SK-N-SH (cell line): Measurements from ENCODE around the gene DMD. TPM values are rescaled to one million over a fixed set of nuclear protein-coding genes. Genes with fewer than 3 reads are reported as not detected.

ENCODE experiments used
- CTCF ChIA-PET: fragments of 300-600, 350-600 bp; formaldehyde crosslinking; extraction: SDS; loops from one replicate; lab custom pipeline; 2021; lab: Yijun Ruan, JAX
- POLR2A ChIA-PET: fragments of 350-600 bp; sonication (Branson Sonifier 250); formaldehyde crosslinking; extraction: SDS; loops from one replicate; lab custom pipeline; 2020; ENCODE audit warnings: antibody characterized with exemption, inconsistent platforms; lab: Yijun Ruan, JAX
- DNase-seq: peaks from one replicate; pipeline ENCODE4 v3.0.0; 2012
- H2AFZ ChIP-seq: fragments of 200-600 bp; sonication (generic); 2 replicates; pipeline ENCODE4 v1.8.1; 2016; ENCODE audit warnings: antibody characterized with exemption, mild to moderate bottlenecking, low read depth
- H3F3A ChIP-seq: fragments of 200-600 bp; sonication (generic); replicated peaks from 2 replicates; pipeline ENCODE3; 2016; ENCODE audit warnings: antibody characterized with exemption, mild to moderate bottlenecking; ENCODE audit not compliant: insufficient read depth
- H3K27ac ChIP-seq, 2 experiments: fragments of 200-500 bp in 1 of 2; fragments of 200-600 bp in 1 of 2; sonication (Bioruptor generic) in 1 of 2; sonication (generic), shearing (Covaris generic) in 1 of 2; 2 replicates each; pipeline versions ENCODE4 v1.5.1 to v1.6.1; 2014 to 2016; ENCODE audit warnings: low read depth in 2 of 2, inconsistent platforms in 1 of 2, low read length in 1 of 2, mild to moderate bottlenecking in 1 of 2, mixed read lengths in 1 of 2
- H3K27me3 ChIP-seq: fragments of 200-600 bp; sonication (generic), shearing (Covaris generic); 2 replicates; pipeline ENCODE4 v1.6.1; 2016; ENCODE audit warnings: mixed run types; ENCODE audit not compliant: insufficient read depth
- H3K36me3 ChIP-seq, 2 experiments: fragments of 200-500 bp in 1 of 2; fragments of 200-600 bp in 1 of 2; sonication (Bioruptor generic) in 1 of 2; sonication (generic) in 1 of 2; replicated peaks in 1 of 2; 2 replicates each; pipeline versions ENCODE3 to v1.5.1; 2014 to 2016; ENCODE audit warnings: low read length in 1 of 2, mild to moderate bottlenecking in 1 of 2; ENCODE audit not compliant: insufficient read depth in 2 of 2, control insufficient read depth in 1 of 2
- H3K4me1 ChIP-seq, 2 experiments: fragments of 200-500 bp in 1 of 2; fragments of 200-600 bp in 1 of 2; sonication (Bioruptor generic) in 1 of 2; sonication (generic), shearing (Covaris generic) in 1 of 2; 2 replicates each; pipeline versions ENCODE4 v1.5.1 to v1.6.1; 2014 to 2016; ENCODE audit warnings: low read depth in 1 of 2, low read length in 1 of 2, mixed run types in 1 of 2; ENCODE audit not compliant: insufficient read depth in 2 of 2, control insufficient read depth in 1 of 2
- H3K4me2 ChIP-seq: fragments of 200-600 bp; sonication (generic), shearing (Covaris generic); 2 replicates; pipeline ENCODE4 v1.6.1; 2017; ENCODE audit warnings: mixed run types
- H3K4me3 ChIP-seq, 2 experiments: fragments of 200-500 bp in 1 of 2; fragments of 200-600 bp in 1 of 2; sonication (Bioruptor generic) in 1 of 2; sonication (generic), shearing (Covaris generic) in 1 of 2; 2 replicates each; pipeline versions ENCODE4 v1.5.1 to v1.8.1; 2014 to 2016; ENCODE audit warnings: low read depth in 2 of 2, inconsistent platforms in 1 of 2, low read length in 1 of 2, mild to moderate bottlenecking in 1 of 2, mixed read lengths in 1 of 2, moderate library complexity in 1 of 2
- H3K79me2 ChIP-seq: fragments of 200-600 bp; sonication (generic); 2 replicates; pipeline ENCODE4 v1.8.1; 2017; ENCODE audit warnings: mild to moderate bottlenecking; ENCODE audit not compliant: insufficient read depth
- H3K9ac ChIP-seq: fragments of 200-600 bp; sonication (generic); 2 replicates; pipeline ENCODE4 v1.6.1; 2017; ENCODE audit warnings: mixed run types
- H3K9me2 ChIP-seq: fragments of 200-600 bp; sonication (generic); 2 replicates; pipeline ENCODE4 v1.6.1; 2017; ENCODE audit warnings: mixed run types
- H3K9me3 ChIP-seq: fragments of 200-600 bp; sonication (generic); 2 replicates; pipeline ENCODE4 v1.6.1; 2017; ENCODE audit warnings: mixed run types, mild to moderate bottlenecking, moderate library complexity
- H4K20me1 ChIP-seq: fragments of 200-600 bp; sonication (generic); 2 replicates; pipeline ENCODE4 v1.6.1; 2017; ENCODE audit warnings: mild to moderate bottlenecking, mixed run types; ENCODE audit not compliant: insufficient read depth
- CTCF ChIP-seq: fragments of 200-600 bp; sonication (generic); IDR thresholded peaks from 2 replicates; pipeline ENCODE4 v1.6.1; 2017; ENCODE audit warnings: antibody characterized with exemption, mild to moderate bottlenecking, moderate library complexity
- EP300 ChIP-seq, 2 experiments: IDR thresholded peaks; 2 replicates each; pipeline versions ENCODE4 v1.4.0 to v1.6.1; 2012; ENCODE audit warnings: borderline replicate concordance in 1 of 2, low read depth in 1 of 2, low read length in 1 of 2
- GABPA ChIP-seq: IDR thresholded peaks from 2 replicates; pipeline ENCODE4 v1.4.0; 2012; ENCODE audit warnings: low read depth, mild to moderate bottlenecking
- GATA2 ChIP-seq: sonication (generic); formaldehyde crosslinking; IDR thresholded peaks from 2 replicates; pipeline ENCODE4 v1.5.0; 2020; ENCODE audit warnings: mild to moderate bottlenecking, missing genetic modification reagents
- MXI1 ChIP-seq: IDR thresholded peaks from 2 replicates; pipeline ENCODE4 v1.6.1; 2012; ENCODE audit warnings: mild to moderate bottlenecking, low read depth, low read length, improper control_type of control experiment
- POLR2AphosphoS5 ChIP-seq: IDR thresholded peaks from 2 replicates; pipeline ENCODE4 v1.6.1; 2012; ENCODE audit warnings: low read depth, low read length
- RCOR1 ChIP-seq: fragments of 150-350 bp; IDR thresholded peaks from 2 replicates; pipeline ENCODE4 v1.6.1; 2017; ENCODE audit warnings: antibody characterized with exemption, low read length
- RXRA ChIP-seq: IDR thresholded peaks from 2 replicates; pipeline ENCODE4 v1.4.0; 2012; ENCODE audit warnings: low read depth, mild to moderate bottlenecking, borderline replicate concordance
- YY1 ChIP-seq: IDR thresholded peaks from 2 replicates; pipeline ENCODE4 v1.4.0; 2012; ENCODE audit warnings: low read depth, mild to moderate bottlenecking
- ZBTB33 ChIP-seq: IDR thresholded peaks from 2 replicates; pipeline ENCODE4 v1.4.0; 2012; ENCODE audit warnings: low read depth, borderline replicate concordance
- WGBS: methylation state at CpG from one replicate; pipeline ENCODE4 v1.1.6; 2017; ENCODE audit warnings: low lambda C conversion rate; 5-methylcytosine and 5-hydroxymethylcytosine counted together
- polyA plus RNA-seq, 3 experiments: library from polyadenylated mRNA; depleted of rRNA; stranded (reverse); fragments of >200 nt; gene quantifications; 2 replicates each; pipeline ENCODE4 v1.2.3, GENCODE V29; 2012

Gene DMD
- polyA plus RNA-seq, 1 of the 3 experiments (the other 2 are of a cell fraction), result 3.9 TPM

GRCh38 chrX:32447640-32448039, 763.7 kb downstream of the DMD start:
- Histone ChIP-seq H3K79me2 (no peaks in the 10 kb centered on the region), H3K9me2 (no peaks in the 10 kb centered on the region), H3K36me3 (no peaks in the 10 kb centered on the region), H3F3A (no peaks in the 10 kb centered on the region), H3K9ac (no peak overlapping the region), H3K9me3 (no peaks in the 10 kb centered on the region), H3K4me3 (no peak overlapping the region), H3K4me2 (no peak overlapping the region), H3K4me1 (no peaks in the 10 kb centered on the region), H2AFZ (no peak overlapping the region), H3K27me3 (no peaks in the 10 kb centered on the region), H4K20me1 (no peaks in the 10 kb centered on the region), H3K27ac (peak overlapping the region in 1 of 2 experiments; percentile 50; a peak in 1 of 4 replicates)
- WGBS, result 57% methylated on average over 1 of the region's 1 CpG
- DNase-seq, result no peak
- POLR2A ChIA-PET, result interaction anchor here (1.2 kb wide), 1 partner anchor 25 kb away, joined by 4 read pairs; no protein-coding TSS in a partner anchor
- CTCF ChIA-PET, result interaction anchor here (1.2 to 1.5 kb wide), 3 partner anchors 16 to 39 kb away, joined by 3 to 5 read pairs (median 4); no protein-coding TSS in a partner anchor
- TF ChIP-seq GABPA (no peak), ZBTB33 (no peak), EP300 (IDR thresholded peaks at IDR 0.05; ENCODE audit: borderline replicate concordance in 1 of 2, low read depth in 1 of 2, low read length in 1 of 2) (peak in 1 of 2 experiments; percentile 93; a peak in 2 of 4 replicates), RCOR1 (peak; percentile 69; the same call in 1 of the 2 replicates), MXI1 (no peak), GATA2 (peak; percentile 84)

GRCh38 chrX:32443841-32444240, 767.5 kb downstream of the DMD start:
- Histone ChIP-seq H3K4me3 (no peak overlapping the region), H4K20me1 (no peaks in the 10 kb centered on the region), H3K9me2 (no peaks in the 10 kb centered on the region), H2AFZ (no peak overlapping the region), H3K36me3 (no peaks in the 10 kb centered on the region), H3K4me2 (no peak overlapping the region), H3K9ac (no peak overlapping the region), H3K27me3 (no peaks in the 10 kb centered on the region), H3K4me1 (no peaks in the 10 kb centered on the region), H3K9me3 (no peaks in the 10 kb centered on the region), H3F3A (no peaks in the 10 kb centered on the region), H3K27ac (no peak overlapping the region), H3K79me2 (no peaks in the 10 kb centered on the region)
- ChIA-PET CTCF (interaction anchor here (0.9 to 1.4 kb wide), 3 partner anchors 30 to 87 kb away, joined by 3 read pairs; no protein-coding TSS in a partner anchor), POLR2A (no interaction called here)
- TF ChIP-seq RXRA, result no peak
- no peak for TF ChIP-seq YY1
- TF ChIP-seq MXI1, result no peak
- TF ChIP-seq CTCF, result no peak
- no peak for TF ChIP-seq RCOR1
- TF ChIP-seq POLR2AphosphoS5, result no peak
- WGBS, result 26% methylated on average over 2 of the region's 2 CpGs
- no peak for DNase-seq
